DOHH2 (cell line): ENCODE results near the gene GATA3.

Source experiments
- H3F3A ChIP-seq: fragments of 200-600 bp; sonication (generic), shearing (Covaris generic); 2 replicates; pipeline ENCODE4 v1.6.0; 2016; ENCODE audit warnings: antibody characterized with exemption, mild to moderate bottlenecking; ENCODE audit not compliant: control insufficient read depth, insufficient read depth
- H3K27ac ChIP-seq: fragments of 200-600 bp; sonication (generic); 2 replicates; pipeline ENCODE4 v1.5.1; 2014; ENCODE audit warnings: low read depth, mild to moderate bottlenecking, low read length, moderate library complexity
- H3K27me3 ChIP-seq: fragments of 200-600 bp; sonication (generic); 2 replicates; pipeline ENCODE4 v1.6.1; 2014; ENCODE audit warnings: mild to moderate bottlenecking, low read length, mixed read lengths; ENCODE audit not compliant: control insufficient read depth
- H3K36me3 ChIP-seq: fragments of 200-600 bp; sonication (generic); 2 replicates; pipeline ENCODE4 v1.6.1; 2014; ENCODE audit warnings: mild to moderate bottlenecking, low read length, moderate library complexity, mixed read lengths; ENCODE audit not compliant: control insufficient read depth
- H3K4me1 ChIP-seq: fragments of 200-600 bp; sonication (generic); 2 replicates; pipeline ENCODE4 v1.6.1; 2014; ENCODE audit warnings: mild to moderate bottlenecking, low read length, mixed read lengths; ENCODE audit not compliant: control insufficient read depth
- H3K4me2 ChIP-seq: fragments of 200-600 bp; sonication (generic); 2 replicates; pipeline ENCODE4 v1.6.0; 2014; ENCODE audit warnings: mild to moderate bottlenecking, low read length, moderate library complexity
- H3K4me3 ChIP-seq: fragments of 200-600 bp; sonication (generic); 2 replicates; pipeline ENCODE4 v1.5.1; 2014; ENCODE audit warnings: mild to moderate bottlenecking, low read length, mixed read lengths
- H3K79me2 ChIP-seq: fragments of 200-600 bp; sonication (generic); 2 replicates; pipeline ENCODE4 v1.6.1; 2014; ENCODE audit warnings: mild to moderate bottlenecking, low read length, mixed read lengths; ENCODE audit not compliant: control insufficient read depth
- H3K9me2 ChIP-seq: fragments of 200-600 bp; sonication (generic); replicated peaks from 2 replicates; pipeline ENCODE4 v1.6.1; 2014; ENCODE audit warnings: mild to moderate bottlenecking, low read length, mixed read lengths; ENCODE audit not compliant: control insufficient read depth
- H3K9me3 ChIP-seq: fragments of 200-600 bp; sonication (generic); 2 replicates; pipeline ENCODE4 v1.6.1; 2014; ENCODE audit warnings: antibody characterized with exemption, low read length, mixed read lengths; ENCODE audit not compliant: control insufficient read depth, insufficient read depth
- H4K20me1 ChIP-seq: fragments of 200-600 bp; sonication (generic); 2 replicates; pipeline ENCODE4 v1.6.0; 2014; ENCODE audit warnings: low read depth, mild to moderate bottlenecking, antibody characterized with exemption, low read length, moderate library complexity; ENCODE audit not compliant: control insufficient read depth, insufficient read depth
- CTCF ChIP-seq: fragments of 200-600 bp; sonication (generic); IDR thresholded peaks from one replicate; pipeline ENCODE4 v1.5.1; 2014; ENCODE audit warnings: antibody characterized with exemption, mild to moderate bottlenecking, low read depth, low read length; ENCODE audit not compliant: poor library complexity, severe bottlenecking
- EZH2phosphoT487 ChIP-seq: fragments of 200-600 bp; sonication (generic); IDR thresholded peaks from 2 replicates; pipeline ENCODE4 v1.6.1; 2017; ENCODE audit warnings: borderline replicate concordance, mild to moderate bottlenecking, antibody characterized with exemption, low read length, moderate library complexity, mixed read lengths

Gene GATA3

GRCh38 chr10:8052956-8053445, 1.5 kb upstream of the GATA3 start:
- Histone ChIP-seq H3K4me1 (no peaks in the 10 kb centered on the region), H3K4me3 (no peak overlapping the region), H3K9me2 (no peaks in the 10 kb centered on the region), H3K27me3 (peaks cover 7% of the 10 kb centered on the region), H3K9me3 (no peaks in the 10 kb centered on the region; the same call in 1 of the 2 replicates), H3K79me2 (no peaks in the 10 kb centered on the region), H3F3A (no peaks in the 10 kb centered on the region), H4K20me1 (no peaks in the 10 kb centered on the region), H3K4me2 (no peak overlapping the region), H3K27ac (no peak overlapping the region), H3K36me3 (no peaks in the 10 kb centered on the region)
- TF ChIP-seq CTCF: no peak
- TF ChIP-seq EZH2phosphoT487: no peak

- Histone ChIP-seq H3K27ac (no peak overlapping the region), H3K27me3 (peaks cover under 1% of the 10 kb centered on the region; the same call in 1 of the 2 replicates)
These were observed 843 bp upstream of the GATA3 start for GRCh38 chr10:8053446-8054243.

GRCh38 chr10:8054244-8054493, 319 bp upstream of the GATA3 start:
- TF ChIP-seq CTCF (no peak), EZH2phosphoT487 (no peak)

More at GRCh38 chr10:8053446-8054243, 843 bp upstream of the GATA3 start:
- H3F3A ChIP-seq: no peaks in the 10 kb centered on the region
- no peak for TF ChIP-seq EZH2phosphoT487
- no peak for TF ChIP-seq CTCF
- no peaks in the 10 kb centered on the region for H3K79me2 ChIP-seq
- H3K4me3 ChIP-seq: no peak overlapping the region
- H3K4me2 ChIP-seq: no peak overlapping the region
- H3K4me1 ChIP-seq: no peaks in the 10 kb centered on the region
- H4K20me1 ChIP-seq: no peaks in the 10 kb centered on the region
- no peaks in the 10 kb centered on the region for H3K36me3 ChIP-seq
- H3K9me2 ChIP-seq: no peaks in the 10 kb centered on the region
- H3K9me3 ChIP-seq: no peaks in the 10 kb centered on the region; the same call in 1 of the 2 replicates

More at GRCh38 chr10:8054244-8054493, 319 bp upstream of the GATA3 start:
- H4K20me1 ChIP-seq: no peaks in the 10 kb centered on the region
- H3F3A ChIP-seq: no peaks in the 10 kb centered on the region
- H3K4me2 ChIP-seq: no peak overlapping the region
- H3K9me3 ChIP-seq: no peaks in the 10 kb centered on the region; the same call in 1 of the 2 replicates
- H3K27me3 ChIP-seq: no peaks in the 10 kb centered on the region; the same call in 1 of the 2 replicates
- no peaks in the 10 kb centered on the region for H3K36me3 ChIP-seq
- H3K9me2 ChIP-seq: no peaks in the 10 kb centered on the region
- H3K27ac ChIP-seq: no peak overlapping the region
- no peak overlapping the region for H3K4me3 ChIP-seq
- no peaks in the 10 kb centered on the region for H3K4me1 ChIP-seq
- H3K79me2 ChIP-seq: no peaks in the 10 kb centered on the region
